HG03439 (cell line): ENCODE results near the gene FOSL1.
A peak's percentile ranks its signal among the peaks of the same experiment; 100 is the strongest.
"Not testable (repeated sequence)": the region's sequence is repeated elsewhere in the genome, so short reads cannot be mapped to it uniquely, and the experiment has no call there.

Source experiments
- ATAC-seq: cut with Tn5 transposase; IDR thresholded peaks from one replicate; pipeline ENCODE4 v1.9.1; 2021; ENCODE audit warnings: mild to moderate bottlenecking, moderate library complexity; ENCODE audit not compliant: unreplicated experiment

The FOSL1 gene

GRCh38 chr11:65897020-65897471 is 3.1 kb downstream of the FOSL1 start:
- no peak for ATAC-seq

GRCh38 chr11:65896034-65896999 is 3.9 kb downstream of the FOSL1 start:
- no peak for ATAC-seq

GRCh38 chr11:65895482-65895981 is 4.7 kb downstream of the FOSL1 start:
- ATAC-seq, result no peak

- no peak for ATAC-seq
Measured at GRCh38 chr11:65894034-65894591, 6.1 kb downstream of the FOSL1 start.

- no peak for ATAC-seq
Measured at GRCh38 chr11:65892661-65893317, 7.4 kb downstream of the FOSL1 start.

GRCh38 chr11:65892137-65892540 is 8.0 kb downstream of the FOSL1 start:
- not testable (repeated sequence) for ATAC-seq

GRCh38 chr11:65891219-65892136 is 8.7 kb downstream of the FOSL1 start:
- ATAC-seq, result no peak

GRCh38 chr11:65890324-65891218 is 9.6 kb downstream of the FOSL1 start, which contains the start of gene CCDC85B:
Gene CCDC85B, plus strand, starts transcription at chr11:65890673. Its CDS starts 111 bp downstream, at chr11:65890784.
- peak; percentile 55 for ATAC-seq

GRCh38 chr11:65888163-65888814 is 11.9 kb downstream of the FOSL1 start, which contains the start of gene FIBP:
Gene FIBP, minus strand, starts transcription at chr11:65888471. Its CDS starts 53 bp downstream, at chr11:65888418.
- peak; percentile 38 for ATAC-seq

GRCh38 chr11:65887723-65888162 is 12.4 kb downstream of the FOSL1 start:
- ATAC-seq, result no peak

- no peak for ATAC-seq
Measured at GRCh38 chr11:65886826-65887722, 13.1 kb downstream of the FOSL1 start.

GRCh38 chr11:65885808-65886536 is 14.2 kb downstream of the FOSL1 start:
- no peak for ATAC-seq

- ATAC-seq, result no peak
Measured at GRCh38 chr11:65885231-65885630, 15.0 kb downstream of the FOSL1 start.

- ATAC-seq, result no peak
Measured at GRCh38 chr11:65884716-65885092, 15.5 kb downstream of the FOSL1 start.

- no peak for ATAC-seq
Measured at GRCh38 chr11:65883786-65884715, 16.1 kb downstream of the FOSL1 start.
